GM12892 (cell line): Measurements from ENCODE around the gene NFIB.

ENCODE experiments used
- POLR2A ChIP-seq: IDR thresholded peaks from 2 replicates; pipeline ENCODE4 v1.6.1; 2011; ENCODE audit warnings: low read depth, low read length, control low read depth
- POLR2AphosphoS5 ChIP-seq: IDR thresholded peaks from 2 replicates; pipeline ENCODE4 v1.6.1; 2011; ENCODE audit warnings: low read depth, low read length, control low read depth
- TAF1 ChIP-seq: IDR thresholded peaks from 2 replicates; pipeline ENCODE4 v1.6.1; 2011; ENCODE audit warnings: low read depth, mild to moderate bottlenecking, control low read depth, low read length, borderline replicate concordance

- TF ChIP-seq POLR2AphosphoS5 (no peak), POLR2A (no peak), TAF1 (no peak)
Measured at GRCh38 chr9:14188538-14188937, 125.4 kb downstream of the NFIB start.
